RWPE1 (cell line): ENCODE data around the gene MET.
"Not testable (repeated sequence)": the region's sequence is repeated elsewhere in the genome, so short reads cannot be mapped to it uniquely, and the experiment has no call there.

ENCODE experiments used
- CTCF ChIA-PET: fragments of 350-600 bp; sonication (Branson Sonifier 250); formaldehyde crosslinking; extraction: SDS; loops from one replicate; lab custom pipeline; 2021; lab: Yijun Ruan, JAX
- POLR2A ChIA-PET: fragments of 400-600 bp; formaldehyde crosslinking; extraction: SDS; loops from one replicate; lab custom pipeline; 2020; ENCODE audit warnings: antibody characterized with exemption; ENCODE audit not compliant: low non-redundant PET; lab: Yijun Ruan, JAX
- DNase-seq: peaks from one replicate; pipeline ENCODE4 v3.0.0; 2012; ENCODE audit warnings: low spot score
- H3K27ac ChIP-seq: fragments of 450-650 bp; 2 replicates; pipeline ENCODE4 v1.5.1; 2017
- CTCF ChIP-seq: fragments of 450-650 bp; conservative IDR thresholded peaks from 2 replicates; pipeline ENCODE4 v1.5.1; 2017; ENCODE audit warnings: low read depth, mild to moderate bottlenecking

Gene MET

GRCh38 chr7:116815041-116815440 is 143.0 kb downstream of the MET start:
- POLR2A ChIA-PET, result no interaction called here

GRCh38 chr7:116820149-116820548 is 148.2 kb downstream of the MET start:
- POLR2A ChIA-PET, result no interaction called here
- TF ChIP-seq CTCF, result no peak
- CTCF ChIA-PET, result interaction anchor here (0.6 kb wide), 1 partner anchor 619 kb away, joined by 3 read pairs; no protein-coding TSS in a partner anchor
- H3K27ac ChIP-seq, result no peak overlapping the region
- DNase-seq, result no peak

More at GRCh38 chr7:116815041-116815440, 143.0 kb downstream of the MET start:
- TF ChIP-seq CTCF, result no peak
- no peak overlapping the region for H3K27ac ChIP-seq
- DNase-seq, result no peak
- CTCF ChIA-PET, result interaction anchor here (0.6 kb wide), 1 partner anchor 35 kb away, joined by 3 read pairs; no protein-coding TSS in a partner anchor

- POLR2A ChIA-PET, DNase-seq, H3K27ac ChIP-seq, CTCF ChIA-PET: not testable (repeated sequence)
Observed at GRCh38 chr7:116821647-116822046, 149.7 kb downstream of the MET start.

GRCh38 chr7:116824449-116824848 is 152.5 kb downstream of the MET start:
- no peak for DNase-seq
- no peak for TF ChIP-seq CTCF
- ChIA-PET POLR2A (no interaction called here), CTCF (interaction anchor here (0.7 kb wide), 1 partner anchor 589 kb away, joined by 7 read pairs; no protein-coding TSS in a partner anchor)
- H3K27ac ChIP-seq, result no peak overlapping the region

GRCh38 chr7:116828281-116828680 is 156.3 kb downstream of the MET start:
- DNase-seq, result no peak
- POLR2A ChIA-PET, result no interaction called here
- TF ChIP-seq CTCF, result no peak
- H3K27ac ChIP-seq, result no peak overlapping the region
- CTCF ChIA-PET, result no interaction called here

- TF ChIP-seq CTCF, result no peak
- ChIA-PET CTCF (no interaction called here), POLR2A (no interaction called here)
- DNase-seq, result no peak
- no peak overlapping the region for H3K27ac ChIP-seq
Observed at GRCh38 chr7:116829041-116829440, 157.0 kb downstream of the MET start.

- ChIA-PET CTCF (no interaction called here), POLR2A (no interaction called here)
- no peak for DNase-seq
- TF ChIP-seq CTCF, result no peak
- no peak overlapping the region for H3K27ac ChIP-seq
Observed at GRCh38 chr7:116829493-116829892, 157.5 kb downstream of the MET start.
